Upper lobe of left lung (tissue), 4 donors: Measurements from ENCODE around the gene CUBN.

Experiments
- EP300 ChIP-seq, 4 donors: sonication (generic); formaldehyde crosslinking; IDR thresholded peaks; one replicate each; pipeline ENCODE4 v1.5.1; 2017; ENCODE audit warnings: antibody characterized with exemption in 4 of 4, control low read depth in 2 of 4
- TF ChIP-seq, protein P1 (sequence below), 6 experiments: fragments of 450-650 bp in 4 of 6; fragments of 200-600 bp in 2 of 6; sonication (generic) in 2 of 6; IDR thresholded peaks; one replicate each; pipeline ENCODE4 v1.5.1; 2016 to 2019; ENCODE audit warnings: antibody characterized with exemption in 6 of 6

DNA sequence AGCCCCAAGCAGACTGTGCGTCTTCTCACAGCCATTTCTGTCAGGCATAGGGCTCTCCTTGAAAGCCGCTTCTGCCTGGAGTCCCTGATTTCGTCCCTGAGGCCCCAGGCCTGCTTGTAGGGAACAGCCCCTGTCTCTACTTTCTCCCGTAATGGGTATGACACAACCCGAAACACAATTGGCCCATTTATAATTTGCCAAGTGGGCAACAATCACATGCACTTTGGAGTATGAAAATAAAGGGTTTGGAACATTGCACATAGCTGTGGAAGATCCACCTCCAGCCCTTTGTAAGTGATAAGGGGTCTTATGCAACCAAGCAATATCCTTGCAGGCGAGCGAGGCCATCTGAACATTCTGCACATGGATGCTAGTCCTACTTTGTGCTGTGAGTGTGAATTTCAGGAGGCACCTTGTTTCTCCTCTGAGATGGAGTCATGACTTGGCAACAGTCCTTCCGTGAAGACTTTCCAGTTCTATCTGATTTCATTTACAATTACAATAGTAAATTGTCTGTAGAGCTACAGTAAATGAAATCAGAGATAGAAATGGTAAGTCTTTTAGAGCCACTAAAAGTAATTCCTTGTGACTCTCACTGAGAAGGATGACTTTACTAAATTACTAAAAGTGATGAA, 141.5 kb downstream of the CUBN start:
- no peak for TF ChIP-seq EP300 (IDR thresholded peaks at IDR 0.05)
- TF ChIP-seq, protein P1, sequence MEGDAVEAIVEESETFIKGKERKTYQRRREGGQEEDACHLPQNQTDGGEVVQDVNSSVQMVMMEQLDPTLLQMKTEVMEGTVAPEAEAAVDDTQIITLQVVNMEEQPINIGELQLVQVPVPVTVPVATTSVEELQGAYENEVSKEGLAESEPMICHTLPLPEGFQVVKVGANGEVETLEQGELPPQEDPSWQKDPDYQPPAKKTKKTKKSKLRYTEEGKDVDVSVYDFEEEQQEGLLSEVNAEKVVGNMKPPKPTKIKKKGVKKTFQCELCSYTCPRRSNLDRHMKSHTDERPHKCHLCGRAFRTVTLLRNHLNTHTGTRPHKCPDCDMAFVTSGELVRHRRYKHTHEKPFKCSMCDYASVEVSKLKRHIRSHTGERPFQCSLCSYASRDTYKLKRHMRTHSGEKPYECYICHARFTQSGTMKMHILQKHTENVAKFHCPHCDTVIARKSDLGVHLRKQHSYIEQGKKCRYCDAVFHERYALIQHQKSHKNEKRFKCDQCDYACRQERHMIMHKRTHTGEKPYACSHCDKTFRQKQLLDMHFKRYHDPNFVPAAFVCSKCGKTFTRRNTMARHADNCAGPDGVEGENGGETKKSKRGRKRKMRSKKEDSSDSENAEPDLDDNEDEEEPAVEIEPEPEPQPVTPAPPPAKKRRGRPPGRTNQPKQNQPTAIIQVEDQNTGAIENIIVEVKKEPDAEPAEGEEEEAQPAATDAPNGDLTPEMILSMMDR (IDR thresholded peaks at IDR 0.05): no peak
